Heart left ventricle (tissue), 13 donors: Measurements from ENCODE around the gene RNF130.

Experiments
- CTCF ChIP-seq, 12 donors: fragments of 200-600 bp; sonication (generic) in 4 of 12; IDR thresholded peaks; one replicate each; pipeline versions ENCODE4 v1.5.0 to v1.8.0; 2018 to 2022; ENCODE audit warnings: antibody characterized with exemption in 12 of 12, mild to moderate bottlenecking in 5 of 12
- POLR2A ChIP-seq, 2 donors: fragments of 450-650 bp; IDR thresholded peaks; one replicate each; pipeline ENCODE4 v1.6.1; 2017; ENCODE audit warnings: antibody characterized with exemption in 2 of 2, mild to moderate bottlenecking in 2 of 2, moderate library complexity in 2 of 2
- donor health status: ischemic (EF 13 %, LVEDD 7.1; RV severe dilation, severe dysfunction).
- donor health status: DM: no; HTN: yes; CAD: no.
- donor health status: DM: no; HTN: no; CAD: no.
- donor health status: ischemic (EF 25% LVEDD 6.9; RV normal size, moderate dysfunction).
- donor health status: ischemic (EF 25% LVEDD 5.7; RV mildly dilated, moderate dysfunction).
- donor health status: ischemic (EF 35%, LVEDD 5.7; RV mildly dilated, moderate dysfunction).
- donor health status: nonischemic (EF 11% LVEDD 7.7; RV severe dilation, severe dysfunction).
- donor health status: DM: yes; HTN: yes; CAD: no.
- donor health status: PGD.
- donor health status: ischemic (EF 29% LVEDD 5.4; RV normal size, mild dysfunction).
- donor health status: nonischemic (EF 23%, LVEDD 6.1; RV moderate dilation, normal function).

DNA sequence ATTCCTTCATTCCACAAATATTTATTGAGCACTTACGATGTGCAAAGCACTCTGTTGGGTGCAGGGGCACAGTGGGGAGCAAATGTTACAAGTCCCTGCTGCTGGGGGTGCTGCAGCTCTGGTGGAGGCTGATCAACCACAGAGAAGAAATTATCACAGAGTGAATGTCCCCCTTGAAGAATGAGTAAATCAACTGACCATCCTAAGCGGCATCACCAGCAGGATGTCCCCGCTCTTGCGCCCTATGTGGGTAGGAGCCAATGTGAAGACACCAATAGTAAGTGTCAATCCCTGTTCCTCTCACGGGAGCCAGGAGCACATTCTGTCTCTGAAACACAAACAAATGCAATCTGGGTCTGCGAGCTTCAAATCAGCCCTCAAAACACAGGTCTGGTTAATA, 116.5 kb downstream of the RNF130 start:
- TF ChIP-seq CTCF (IDR thresholded peaks at IDR 0.05) (no peak), POLR2A (IDR thresholded peaks at IDR 0.05) (no peak)
